Stimulated activated CD4-positive, alpha-beta T cell treated with anti-CD3 and anti-CD28 coated beads, TNF-alpha, amount 100 ng/mL, for 1 hour (primary cell): ENCODE results near the gene BZW2.

ENCODE experiments used
- DNase-seq, 3 donors: peaks; one replicate each; pipeline ENCODE4 v3.0.0-alpha.2; 2020; ENCODE audit warnings: low read depth in 3 of 3, low spot score in 1 of 3

Gene BZW2

DNA sequence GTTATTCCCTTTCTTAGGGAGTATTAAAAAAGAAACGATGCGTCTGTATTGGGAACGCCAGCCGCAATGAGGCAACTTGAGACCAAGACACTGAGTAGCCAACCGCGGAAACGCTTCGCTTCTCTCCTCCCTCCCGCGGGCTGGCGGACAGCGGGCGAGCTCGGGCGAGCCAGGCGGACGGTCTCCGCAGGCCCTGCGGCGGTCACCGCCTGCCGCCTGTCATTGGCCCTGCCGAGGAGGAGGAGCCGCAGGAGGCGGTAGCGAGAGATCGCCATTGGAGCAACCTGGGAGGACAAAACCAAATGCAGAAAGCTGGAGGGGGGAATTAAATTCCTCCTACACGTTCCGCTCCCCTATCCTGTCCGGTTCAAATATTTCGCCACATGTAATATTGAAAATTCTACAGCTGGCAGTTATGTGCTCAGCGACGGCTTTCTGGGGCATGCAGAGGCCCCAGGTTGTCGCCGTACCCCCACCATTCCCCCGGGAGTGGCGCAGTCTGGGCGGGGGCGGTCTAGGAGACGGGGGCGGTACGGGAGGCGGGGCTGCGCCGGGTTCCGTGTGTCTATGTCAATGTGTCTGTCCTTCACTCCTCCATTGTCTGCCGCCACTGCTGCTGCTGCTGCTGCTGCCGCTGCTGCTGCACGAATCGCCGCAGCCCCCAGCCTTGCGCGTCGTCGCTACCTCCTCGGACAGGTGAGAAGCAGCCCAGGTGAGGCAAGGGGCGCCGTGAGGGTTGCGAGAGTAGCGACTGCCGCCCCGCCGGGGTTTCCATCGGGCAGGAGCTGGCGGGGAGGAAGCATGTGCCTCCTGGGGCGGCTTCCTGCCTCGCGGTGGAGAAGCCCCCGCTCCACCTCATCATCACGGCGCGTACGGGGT, at the start of gene BZW2, which contains the start of gene ANKMY2:
TSS of gene BZW2 (plus strand) at position 589 of the 879 bp plus-strand sequence. CDS start 19,263 bp downstream, outside the sequence.
TSS of gene ANKMY2 (minus strand) at position 162 of the 879 bp plus-strand sequence. CDS start 181 bp downstream, outside the sequence.
- peak; percentile 76 to 87 (median 80) for DNase-seq

DNA sequence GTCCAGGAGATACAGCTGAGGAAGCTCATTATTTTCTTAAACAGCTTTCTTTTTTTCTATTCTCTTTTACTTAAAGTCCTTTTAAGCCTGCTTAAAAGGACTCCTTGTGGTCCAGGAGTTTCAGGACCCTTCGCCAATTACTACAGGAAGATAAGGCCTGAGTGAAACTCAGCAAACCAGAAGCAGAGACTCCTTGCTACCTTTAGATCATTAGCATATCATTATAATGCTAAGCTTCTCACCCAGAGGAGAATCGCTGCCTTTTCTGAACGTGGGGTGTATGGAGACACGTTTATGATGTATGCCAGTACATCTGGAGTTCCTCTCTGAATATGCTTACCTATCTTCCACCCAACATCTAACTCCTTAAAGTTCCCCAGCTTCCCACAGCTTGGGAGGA, 48.0 kb upstream of the BZW2 start:
- DNase-seq: no peak

DNA sequence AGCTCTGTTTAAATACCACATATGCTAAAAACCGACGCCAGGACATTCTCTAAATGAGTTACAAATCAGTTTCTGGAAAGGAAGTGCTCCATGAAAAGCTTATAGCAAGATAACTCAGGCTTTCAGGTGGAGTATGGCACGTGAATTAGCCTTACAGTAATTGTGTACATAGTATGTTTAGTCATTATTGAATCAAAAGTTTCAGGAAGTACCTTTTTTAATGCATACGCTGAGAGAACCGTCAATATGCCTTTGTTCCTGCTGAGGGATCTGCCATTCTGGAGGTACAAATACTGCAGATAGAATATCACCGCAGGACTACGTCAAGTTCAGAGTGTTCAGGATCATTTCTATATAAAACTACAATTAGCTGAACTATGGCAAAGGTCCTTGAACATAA, 46.1 kb upstream of the BZW2 start:
- DNase-seq: no peak

DNA sequence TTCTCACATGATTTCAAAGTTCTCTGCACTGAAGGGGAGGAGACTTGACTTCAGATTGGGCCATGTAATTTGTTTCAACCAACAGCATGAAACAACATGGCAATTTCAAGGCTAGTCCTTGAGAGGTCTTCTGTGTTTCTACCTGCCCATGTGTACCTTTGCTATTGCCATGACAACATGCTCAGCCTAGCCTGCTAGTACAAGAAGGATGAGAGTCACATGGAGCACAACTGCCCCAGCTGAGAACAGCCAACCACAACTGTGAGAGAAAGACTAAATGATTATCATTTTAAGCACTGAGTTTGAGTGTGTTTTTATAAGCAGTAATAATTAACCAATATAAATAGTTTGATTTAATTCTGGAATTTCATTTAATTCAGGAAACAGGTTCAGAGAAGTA, 42.3 kb upstream of the BZW2 start:
- no peak for DNase-seq

DNA sequence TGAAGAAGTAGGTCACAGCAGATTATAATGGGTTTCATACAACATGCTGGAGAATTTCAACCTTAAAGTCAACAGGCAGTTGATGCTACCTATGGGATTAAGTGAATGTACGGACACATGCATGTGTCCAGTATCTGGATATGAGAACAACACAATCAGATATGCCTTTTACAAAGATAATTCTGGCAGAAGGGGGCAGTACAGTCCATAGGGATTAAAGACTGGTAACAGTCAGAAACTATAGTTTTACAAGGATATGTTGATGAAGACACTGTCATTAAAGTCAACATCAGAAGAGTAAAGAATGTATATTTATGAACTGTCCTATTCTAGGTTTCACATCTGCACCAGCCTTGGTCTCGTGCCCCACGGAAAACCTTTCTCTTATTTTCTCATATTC, 41.9 kb upstream of the BZW2 start:
- no peak for DNase-seq

DNA sequence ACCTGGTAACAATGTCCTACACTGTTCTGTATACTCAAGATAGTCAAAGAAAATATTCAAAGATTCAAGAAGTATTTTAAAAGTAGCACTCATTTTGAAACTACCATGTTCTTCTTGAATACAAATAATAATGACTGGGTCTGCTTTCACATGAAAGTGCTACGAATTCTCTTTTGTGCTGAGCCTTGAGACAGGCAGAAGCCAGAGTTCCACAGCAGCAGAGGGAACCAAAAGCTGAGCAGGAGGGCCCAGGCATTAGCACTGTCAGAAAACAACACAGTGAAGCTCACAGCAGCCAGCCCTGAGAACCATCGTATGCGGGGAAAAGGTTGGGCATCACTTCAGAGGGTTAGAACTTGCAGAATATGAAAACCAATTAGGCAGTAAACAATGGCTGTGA, 39.3 kb upstream of the BZW2 start:
- no peak for DNase-seq

DNA sequence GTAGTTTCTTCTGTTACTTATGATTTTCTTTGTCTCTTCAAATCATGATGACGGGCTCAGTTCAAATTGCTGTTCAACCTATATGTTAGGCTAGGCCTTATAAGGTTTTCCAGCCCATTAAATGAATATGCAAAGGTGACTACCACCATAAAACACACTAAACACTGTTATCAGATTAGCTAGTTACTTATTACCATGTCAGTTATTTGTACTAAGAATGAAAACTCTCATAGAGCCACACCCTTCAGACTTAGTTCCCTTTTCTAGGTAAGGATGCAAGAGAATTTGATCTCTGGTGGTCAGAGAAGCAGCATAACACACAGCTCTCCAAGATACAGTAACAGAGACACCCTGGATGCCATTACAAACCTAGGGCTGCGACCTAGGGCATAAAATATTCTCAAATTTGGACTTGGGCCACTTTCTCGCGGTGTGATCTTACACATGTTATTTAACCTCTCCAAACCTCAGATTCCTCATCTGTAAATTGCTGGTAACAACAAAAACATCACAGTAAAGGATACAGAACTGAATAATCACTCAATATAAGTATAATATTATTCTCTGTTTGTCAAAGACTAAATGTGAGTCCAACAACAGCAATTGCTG, 36.0 kb upstream of the BZW2 start:
- no peak for DNase-seq

DNA sequence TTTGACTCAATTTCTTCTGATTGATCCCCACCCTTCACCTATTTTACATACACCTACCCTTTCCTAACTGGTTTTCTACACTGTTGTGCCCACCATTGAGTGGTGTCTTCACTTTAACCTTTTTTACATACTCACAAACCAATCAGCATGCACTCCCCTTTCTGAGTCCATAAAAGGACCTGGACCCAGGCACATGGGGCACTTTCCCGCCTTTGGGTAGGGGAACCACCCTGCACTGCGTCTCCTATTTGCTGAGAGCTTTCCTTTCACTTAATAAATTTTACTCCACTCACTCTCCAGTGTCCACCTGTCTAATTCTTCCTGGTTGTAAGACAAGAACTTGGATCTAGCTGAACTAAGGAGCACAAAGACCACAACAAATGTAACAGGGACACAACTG, 34.3 kb upstream of the BZW2 start:
- no peak for DNase-seq

DNA sequence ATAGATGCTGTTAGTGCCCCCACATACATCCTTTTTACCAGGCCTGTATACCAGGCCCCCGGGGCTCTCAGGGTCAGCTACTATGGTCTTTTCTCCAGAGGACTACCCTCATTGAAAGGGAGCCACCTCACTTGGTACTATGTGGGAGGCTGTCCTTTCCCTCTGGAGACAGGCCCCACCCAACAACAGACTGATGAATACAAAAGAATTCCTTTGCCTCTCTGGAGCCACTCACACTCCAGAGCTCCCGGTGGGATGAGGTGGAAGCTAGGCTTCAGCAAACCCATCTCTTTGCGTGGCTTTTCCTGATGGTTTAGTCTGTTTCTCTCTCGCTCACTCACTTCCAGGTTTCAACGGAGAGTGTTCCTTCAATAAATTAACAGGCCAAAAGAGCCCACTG, 30.8 kb upstream of the BZW2 start:
- DNase-seq: no peak

DNA sequence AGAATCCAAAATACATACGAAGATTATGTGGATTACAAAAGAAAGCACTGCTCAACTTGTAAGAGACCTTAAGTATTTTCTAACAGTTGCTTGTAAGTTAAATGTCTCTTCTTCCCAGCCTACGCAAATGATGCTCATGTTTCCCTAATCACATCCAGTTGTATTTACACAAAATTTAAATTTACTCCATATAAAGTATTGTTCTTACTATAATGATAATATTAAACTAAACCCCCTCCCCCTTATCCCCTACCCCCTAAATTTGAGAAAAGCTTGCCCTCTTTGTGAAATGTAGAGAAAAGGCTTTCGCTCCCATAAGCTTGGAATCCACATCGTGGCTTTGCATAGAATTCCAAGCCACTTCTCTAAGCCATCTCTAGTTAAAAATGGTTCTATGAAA, 29.9 kb upstream of the BZW2 start:
- DNase-seq: no peak

DNA sequence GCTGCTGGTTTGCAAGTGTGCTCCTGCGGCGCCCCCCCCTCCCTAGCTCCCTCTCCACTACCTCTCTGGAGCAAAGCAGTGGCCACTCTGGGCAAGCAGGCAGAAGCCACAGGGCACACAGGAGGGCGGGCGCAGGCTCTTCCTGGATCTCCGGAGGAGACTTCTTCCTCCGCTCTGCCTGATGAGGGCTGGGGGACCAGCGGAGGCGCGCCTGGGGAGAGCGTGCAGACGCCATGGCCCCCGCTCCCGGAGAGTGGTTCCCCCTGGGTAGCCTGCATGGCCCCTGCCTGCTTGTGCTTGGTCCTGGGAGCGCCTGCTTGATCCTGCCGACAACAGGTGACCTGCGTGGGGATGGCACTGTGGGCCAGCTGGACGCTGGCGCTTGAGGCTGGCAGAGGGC, 29.4 kb upstream of the BZW2 start:
- DNase-seq: no peak

DNA sequence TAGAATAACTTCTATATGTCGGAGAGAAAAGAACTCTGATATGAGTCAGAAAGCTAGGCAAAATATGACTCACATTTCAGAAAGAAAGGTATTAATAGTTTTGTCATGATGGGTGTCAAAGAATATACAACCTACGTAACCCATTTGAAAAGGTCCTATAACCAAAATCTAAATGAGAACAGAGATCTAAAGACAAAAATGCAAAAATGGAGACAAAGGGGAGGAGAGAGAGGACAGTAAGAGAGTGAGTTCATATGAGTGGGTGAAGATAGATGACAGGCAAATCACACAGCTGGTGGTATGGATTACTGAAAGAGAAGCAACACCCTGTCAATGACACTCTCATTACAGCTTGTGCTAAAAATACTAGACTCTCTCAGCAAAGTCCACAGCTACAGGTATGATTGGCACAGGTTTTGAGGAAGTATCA, 26.0 kb upstream of the BZW2 start:
- no peak for DNase-seq

DNA sequence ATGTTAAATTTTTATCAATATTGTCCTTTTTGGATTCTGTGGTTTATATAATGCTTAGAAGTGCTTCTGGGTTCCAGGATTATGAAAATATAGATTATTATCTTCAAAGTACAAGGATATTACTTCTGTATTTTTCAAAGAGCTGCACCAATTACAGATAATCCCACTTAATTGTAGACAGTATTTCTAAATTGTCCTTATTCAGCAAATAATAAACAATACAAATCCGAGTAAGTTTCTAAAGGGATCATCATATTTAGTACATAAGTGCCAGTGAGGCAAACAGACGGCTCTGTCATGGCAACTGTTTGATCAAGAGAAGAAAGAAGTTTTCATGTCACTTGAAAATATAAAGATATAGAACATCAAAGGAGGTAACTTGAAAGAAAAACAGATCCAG, 19.6 kb upstream of the BZW2 start:
- no peak for DNase-seq

DNA sequence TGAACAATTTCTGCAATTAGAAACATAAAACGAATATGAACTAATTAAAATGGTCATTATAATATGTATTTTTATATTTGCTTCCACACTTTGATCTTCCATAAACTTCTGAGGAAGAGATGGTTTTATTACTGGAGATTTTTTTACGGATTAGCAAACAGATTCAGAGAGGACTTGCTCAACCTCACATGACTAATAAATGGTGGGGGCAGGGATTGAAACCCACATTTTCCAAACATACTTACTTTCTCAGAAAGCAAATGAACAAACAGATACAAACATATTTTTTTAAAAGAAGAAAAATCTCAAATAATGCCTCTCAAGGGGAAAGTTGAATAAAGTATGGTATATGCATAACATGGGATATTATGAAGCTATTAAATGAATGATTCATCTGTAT, 18.7 kb upstream of the BZW2 start:
- no peak for DNase-seq

DNA sequence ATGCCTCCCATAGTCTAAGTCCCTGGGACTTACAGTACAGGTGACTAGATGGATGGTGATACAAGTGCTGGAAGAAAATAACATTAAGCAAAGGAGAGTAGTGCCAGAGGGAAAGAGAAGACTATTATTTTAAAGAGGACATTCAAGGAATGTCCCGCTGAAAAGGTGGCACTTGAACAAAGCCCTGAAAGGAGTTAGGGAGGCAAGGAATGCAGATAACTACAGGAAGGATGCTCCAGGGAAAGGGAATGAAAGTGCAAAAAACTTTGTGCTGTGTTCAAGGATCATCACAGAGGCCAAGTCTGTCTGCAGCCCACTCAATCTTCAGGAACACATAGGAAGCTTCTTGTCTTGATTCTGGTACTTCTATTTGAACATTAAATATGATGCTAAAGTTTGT, 15.3 kb upstream of the BZW2 start:
- no peak for DNase-seq

DNA sequence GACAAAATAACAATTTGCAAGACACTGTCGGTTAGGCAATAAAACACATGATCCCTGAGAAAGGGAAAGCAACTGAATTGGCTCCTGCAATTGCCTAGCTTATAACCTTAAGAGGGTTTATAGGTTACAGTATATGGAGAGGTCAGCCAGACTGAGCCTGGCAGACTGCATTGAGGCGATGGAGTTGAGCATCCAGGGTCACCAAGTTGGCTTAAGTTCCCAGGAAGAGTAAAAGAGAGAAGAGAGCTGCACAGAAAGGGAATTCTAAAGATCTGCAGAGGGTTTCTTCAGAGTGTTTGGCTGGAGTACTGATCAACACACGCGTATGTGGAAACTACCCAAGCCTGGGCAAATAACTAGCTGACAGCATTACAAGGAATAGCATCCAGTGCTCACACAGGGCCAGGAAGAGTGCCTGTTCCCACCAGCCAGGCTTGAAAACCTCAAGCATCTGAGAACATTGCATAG, 11.7 kb upstream of the BZW2 start:
- no peak for DNase-seq

DNA sequence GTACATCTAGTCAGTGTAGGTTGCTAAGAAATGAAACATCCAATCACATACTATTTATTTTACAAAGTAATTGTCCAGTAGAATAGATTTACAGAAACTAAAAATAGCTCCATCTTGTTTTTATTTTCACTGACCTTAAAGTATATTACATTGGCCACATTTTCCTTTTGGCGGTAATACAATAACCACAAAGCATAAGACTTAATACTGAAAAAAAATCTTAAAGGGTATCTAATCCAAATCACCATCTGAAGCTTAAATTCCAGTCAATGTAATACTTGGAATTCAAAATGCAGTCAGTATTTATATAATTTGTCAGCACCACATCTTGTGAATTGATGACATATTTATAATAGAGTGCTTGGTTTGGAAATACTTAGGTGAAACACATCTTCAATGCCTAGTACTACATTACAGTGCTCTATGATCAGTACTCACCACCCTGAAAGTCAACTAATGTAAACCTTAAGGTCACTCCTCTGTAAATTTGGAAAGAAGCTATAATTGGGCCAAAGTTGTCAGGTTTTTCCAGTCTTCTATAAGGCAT, 9.4 kb upstream of the BZW2 start:
- DNase-seq: no peak

DNA sequence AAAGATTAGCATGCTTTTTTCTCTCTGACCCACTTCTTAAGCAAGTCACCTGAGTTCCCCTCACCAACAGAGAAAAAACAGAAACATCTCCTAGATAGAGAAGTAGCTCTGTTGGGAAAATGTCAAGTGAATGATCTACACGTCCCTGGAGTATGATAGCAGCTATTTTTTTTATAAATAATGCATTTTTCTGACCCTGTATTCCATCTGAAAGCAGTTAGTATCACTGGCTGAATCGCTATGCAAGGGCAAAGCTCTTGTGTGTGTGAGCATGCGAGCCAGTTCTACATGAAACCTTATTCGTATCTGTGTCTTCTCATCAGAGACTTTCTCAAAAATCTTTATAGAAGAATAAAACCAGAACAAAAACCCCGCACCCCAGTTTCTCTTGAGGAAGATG, 8.6 kb upstream of the BZW2 start:
- DNase-seq: no peak

DNA sequence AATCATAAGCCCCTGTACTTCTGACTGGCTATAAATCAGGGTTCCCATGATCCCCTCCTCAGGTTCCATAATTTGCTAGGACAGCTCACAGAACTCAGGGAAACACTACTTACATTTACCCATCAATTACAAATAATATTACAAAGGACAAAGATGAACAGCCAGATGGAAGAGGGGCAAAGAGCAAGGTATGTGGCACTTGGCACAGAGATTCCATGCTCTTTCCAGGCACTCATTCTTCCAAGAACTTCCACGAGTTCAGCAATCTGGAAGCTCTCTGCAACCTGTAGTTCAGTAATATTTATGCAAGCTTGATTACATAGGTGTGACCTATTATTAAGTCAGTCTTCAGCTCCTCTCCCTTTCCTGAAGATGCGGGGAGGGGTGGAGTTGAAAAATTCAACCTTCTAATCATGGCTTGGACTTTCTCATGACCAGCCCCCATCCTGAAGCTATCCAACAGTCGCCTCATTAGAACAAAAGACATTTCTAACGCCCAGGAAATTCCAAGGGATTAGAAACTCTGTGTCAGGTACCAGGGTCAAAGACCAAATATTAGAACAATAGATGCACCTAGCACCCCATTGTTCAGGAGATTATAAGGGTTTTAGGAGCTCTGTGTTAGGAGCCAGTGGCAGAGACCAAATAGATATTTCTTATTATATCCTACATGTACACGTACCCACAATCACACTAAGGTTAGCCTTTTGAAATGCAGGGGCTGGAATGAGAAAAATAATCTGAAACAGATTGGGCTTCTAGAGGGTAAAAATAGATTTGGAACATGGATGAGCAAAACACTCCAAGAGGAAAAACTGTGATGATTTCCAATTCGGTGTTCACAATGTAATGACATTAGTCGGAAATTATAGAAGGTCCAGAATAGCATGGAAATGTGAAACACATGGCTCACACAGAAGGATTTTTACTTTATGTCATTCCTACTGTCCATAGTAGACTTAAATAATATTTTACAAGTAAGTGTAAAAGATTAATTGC, 7.4 kb upstream of the BZW2 start:
- no peak for DNase-seq

DNA sequence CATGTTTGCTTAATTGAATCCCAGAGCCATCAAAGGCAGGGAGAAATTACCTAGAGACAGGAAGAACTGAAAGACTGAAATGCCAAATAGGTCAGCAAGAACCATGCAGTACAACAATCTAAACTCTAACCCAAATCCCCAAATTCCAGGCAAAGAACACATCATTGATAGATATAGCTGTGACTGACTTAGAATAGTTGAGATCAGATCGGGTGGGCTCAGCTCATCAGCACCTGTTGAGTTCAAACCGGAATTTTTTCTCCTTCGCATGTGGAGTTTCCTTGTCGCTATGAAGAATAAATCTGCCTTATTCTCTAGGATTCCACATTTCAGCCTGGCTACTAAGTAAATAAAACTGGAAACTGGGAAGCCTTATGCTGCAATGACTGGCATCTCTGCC, 1.8 kb upstream of the BZW2 start:
- DNase-seq: no peak
